ENCODE data around the gene SLC16A6.

DNA sequence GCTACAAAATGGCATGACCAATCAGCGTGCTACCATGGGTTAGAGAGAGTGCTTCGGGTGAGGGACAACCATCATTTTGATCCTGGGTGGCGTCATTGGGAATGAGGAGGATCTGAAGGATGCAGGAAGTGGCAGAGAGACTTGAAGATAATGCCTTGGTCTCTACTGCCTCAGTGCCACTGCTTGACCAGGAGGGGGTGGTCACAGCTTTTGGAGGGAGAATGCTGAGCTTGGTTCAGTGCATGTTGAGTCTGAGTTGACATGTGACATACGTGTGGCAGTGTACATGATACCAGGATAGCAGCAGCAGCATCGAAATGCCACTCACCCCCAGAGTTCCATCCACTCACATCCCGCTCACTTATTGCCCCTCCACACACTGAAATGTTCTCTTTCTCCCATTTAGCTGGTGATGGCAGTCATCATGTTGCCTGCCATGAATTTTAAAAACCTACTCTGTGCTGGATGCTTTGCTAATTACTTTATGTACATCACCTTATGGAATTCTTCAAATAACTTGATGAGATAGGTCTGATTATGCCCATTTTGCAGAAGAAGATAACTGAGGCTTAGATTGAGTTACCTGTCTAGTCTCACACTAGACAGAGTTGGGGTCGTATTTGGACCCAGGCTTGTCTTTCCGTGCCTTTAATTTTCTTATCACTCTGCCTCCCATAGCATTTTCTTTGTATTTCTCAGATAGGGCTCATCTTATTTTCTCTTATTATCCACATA, 37.1 kb upstream of the SLC16A6 start:
- TF ChIP-seq, protein P1, sequence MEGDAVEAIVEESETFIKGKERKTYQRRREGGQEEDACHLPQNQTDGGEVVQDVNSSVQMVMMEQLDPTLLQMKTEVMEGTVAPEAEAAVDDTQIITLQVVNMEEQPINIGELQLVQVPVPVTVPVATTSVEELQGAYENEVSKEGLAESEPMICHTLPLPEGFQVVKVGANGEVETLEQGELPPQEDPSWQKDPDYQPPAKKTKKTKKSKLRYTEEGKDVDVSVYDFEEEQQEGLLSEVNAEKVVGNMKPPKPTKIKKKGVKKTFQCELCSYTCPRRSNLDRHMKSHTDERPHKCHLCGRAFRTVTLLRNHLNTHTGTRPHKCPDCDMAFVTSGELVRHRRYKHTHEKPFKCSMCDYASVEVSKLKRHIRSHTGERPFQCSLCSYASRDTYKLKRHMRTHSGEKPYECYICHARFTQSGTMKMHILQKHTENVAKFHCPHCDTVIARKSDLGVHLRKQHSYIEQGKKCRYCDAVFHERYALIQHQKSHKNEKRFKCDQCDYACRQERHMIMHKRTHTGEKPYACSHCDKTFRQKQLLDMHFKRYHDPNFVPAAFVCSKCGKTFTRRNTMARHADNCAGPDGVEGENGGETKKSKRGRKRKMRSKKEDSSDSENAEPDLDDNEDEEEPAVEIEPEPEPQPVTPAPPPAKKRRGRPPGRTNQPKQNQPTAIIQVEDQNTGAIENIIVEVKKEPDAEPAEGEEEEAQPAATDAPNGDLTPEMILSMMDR (IDR thresholded peaks at IDR 0.05 in 4 of 5, conservative IDR thresholded peaks at IDR 0.05 in 1 of 5), result peak in 1 of 5 experiments; percentile 18
- TF ChIP-seq POLR2A (IDR thresholded peaks at IDR 0.05), result no peak

All from gastrocnemius medialis (tissue), 4 donors.